ENCODE measurements around the gene CACNB4.
A peak's percentile ranks its signal among the peaks of the same experiment; 100 is the strongest.

The CACNB4 gene

GRCh38 chr2:151908204-151908882 lies 190.5 kb downstream of the CACNB4 start:
- peak overlapping the region; percentile 75 for H3K27ac Mint-ChIP-seq
- no peaks in the 10 kb centered on the region for H3K36me3 Mint-ChIP-seq (ENCODE audit: low read depth)
- H3K4me3 Mint-ChIP-seq, result no peak overlapping the region
- H3K4me1 Mint-ChIP-seq (ENCODE audit: low read depth), result peaks cover 75% of the 10 kb centered on the region
- no peaks in the 10 kb centered on the region for H3K9me3 Mint-ChIP-seq
- no peaks in the 10 kb centered on the region for H3K27me3 Mint-ChIP-seq
- intact Hi-C loops (cut with micrococcal nuclease), result no loop called here

GRCh38 chr2:151907286-151908203 lies 191.3 kb downstream of the CACNB4 start:
- Mint-ChIP-seq H3K4me1 (ENCODE audit: low read depth) (peaks cover 68% of the 10 kb centered on the region), H3K9me3 (no peaks in the 10 kb centered on the region), H3K27ac (peak overlapping the region; percentile 75), H3K36me3 (ENCODE audit: low read depth) (no peaks in the 10 kb centered on the region), H3K4me3 (peak overlapping the region; percentile 42), H3K27me3 (no peaks in the 10 kb centered on the region)
- intact Hi-C loops (cut with micrococcal nuclease), result no loop called here

- intact Hi-C loops (cut with micrococcal nuclease), result no loop called here
- Mint-ChIP-seq H3K27me3 (no peaks in the 10 kb centered on the region), H3K27ac (peak overlapping the region; percentile 70), H3K4me3 (no peak overlapping the region), H3K4me1 (ENCODE audit: low read depth) (peaks cover 58% of the 10 kb centered on the region), H3K9me3 (no peaks in the 10 kb centered on the region), H3K36me3 (ENCODE audit: low read depth) (no peaks in the 10 kb centered on the region)
These were observed 192.2 kb downstream of the CACNB4 start for GRCh38 chr2:151906633-151906998.

- Mint-ChIP-seq H3K4me3 (no peak overlapping the region), H3K4me1 (ENCODE audit: low read depth) (peaks cover 56% of the 10 kb centered on the region), H3K36me3 (ENCODE audit: low read depth) (no peaks in the 10 kb centered on the region), H3K9me3 (no peaks in the 10 kb centered on the region), H3K27ac (peak overlapping the region; percentile 70), H3K27me3 (no peaks in the 10 kb centered on the region)
- intact Hi-C loops (cut with micrococcal nuclease), result no loop called here
These were observed 192.7 kb downstream of the CACNB4 start for GRCh38 chr2:151905963-151906632.

GRCh38 chr2:151904807-151905206 lies 194.0 kb downstream of the CACNB4 start:
- Mint-ChIP-seq H3K27me3 (no peaks in the 10 kb centered on the region), H3K4me3 (peak overlapping the region; percentile 20), H3K4me1 (ENCODE audit: low read depth) (peaks cover 48% of the 10 kb centered on the region), H3K27ac (peak overlapping the region; percentile 76), H3K9me3 (no peaks in the 10 kb centered on the region), H3K36me3 (ENCODE audit: low read depth) (no peaks in the 10 kb centered on the region)
- intact Hi-C loops (cut with micrococcal nuclease), result no loop called here

GRCh38 chr2:151904021-151904420 lies 194.8 kb downstream of the CACNB4 start:
- H3K9me3 Mint-ChIP-seq, result no peaks in the 10 kb centered on the region
- intact Hi-C loops (cut with micrococcal nuclease), result no loop called here
- H3K27me3 Mint-ChIP-seq, result no peaks in the 10 kb centered on the region
- H3K27ac Mint-ChIP-seq, result peak overlapping the region; percentile 76
- no peak overlapping the region for H3K4me3 Mint-ChIP-seq
- H3K4me1 Mint-ChIP-seq (ENCODE audit: low read depth), result peaks cover 48% of the 10 kb centered on the region
- H3K36me3 Mint-ChIP-seq (ENCODE audit: low read depth), result no peaks in the 10 kb centered on the region

GRCh38 chr2:151902829-151903228 lies 196.0 kb downstream of the CACNB4 start:
- no peaks in the 10 kb centered on the region for H3K27me3 Mint-ChIP-seq
- peaks cover 40% of the 10 kb centered on the region for H3K4me1 Mint-ChIP-seq (ENCODE audit: low read depth)

GRCh38 chr2:151900331-151900730 lies 198.5 kb downstream of the CACNB4 start:
- Mint-ChIP-seq H3K4me3 (no peak overlapping the region), H3K27ac (no peak overlapping the region), H3K9me3 (peaks cover under 1% of the 10 kb centered on the region), H3K4me1 (ENCODE audit: low read depth) (peaks cover 20% of the 10 kb centered on the region), H3K27me3 (no peaks in the 10 kb centered on the region), H3K36me3 (ENCODE audit: low read depth) (no peaks in the 10 kb centered on the region)
- intact Hi-C loops (cut with micrococcal nuclease), result no loop called here

More at GRCh38 chr2:151902829-151903228, 196.0 kb downstream of the CACNB4 start:
- no peak overlapping the region for H3K4me3 Mint-ChIP-seq
- intact Hi-C loops (cut with micrococcal nuclease), result no loop called here
- H3K9me3 Mint-ChIP-seq, result no peaks in the 10 kb centered on the region
- no peaks in the 10 kb centered on the region for H3K36me3 Mint-ChIP-seq (ENCODE audit: low read depth)
- H3K27ac Mint-ChIP-seq, result no peak overlapping the region

GRCh38 chr2:151899156-151899555 lies 199.7 kb downstream of the CACNB4 start:
- H3K4me1 Mint-ChIP-seq (ENCODE audit: low read depth), result peaks cover 9% of the 10 kb centered on the region
- peaks cover 12% of the 10 kb centered on the region for H3K9me3 Mint-ChIP-seq
- intact Hi-C loops (cut with micrococcal nuclease), result no loop called here
- H3K4me3 Mint-ChIP-seq, result no peak overlapping the region
- no peak overlapping the region for H3K27ac Mint-ChIP-seq
- no peaks in the 10 kb centered on the region for H3K36me3 Mint-ChIP-seq (ENCODE audit: low read depth)
- no peaks in the 10 kb centered on the region for H3K27me3 Mint-ChIP-seq

- intact Hi-C loops (cut with micrococcal nuclease), result no loop called here
- Mint-ChIP-seq H3K9me3 (peaks cover 12% of the 10 kb centered on the region), H3K36me3 (ENCODE audit: low read depth) (no peaks in the 10 kb centered on the region), H3K4me3 (no peak overlapping the region), H3K27me3 (no peaks in the 10 kb centered on the region), H3K27ac (no peak overlapping the region), H3K4me1 (ENCODE audit: low read depth) (peaks cover 4% of the 10 kb centered on the region)
These were observed 207.2 kb downstream of the CACNB4 start for GRCh38 chr2:151891566-151892194.

- no peak overlapping the region for H3K4me3 Mint-ChIP-seq
- peaks cover 7% of the 10 kb centered on the region for H3K36me3 Mint-ChIP-seq (ENCODE audit: low read depth)
- H3K4me1 Mint-ChIP-seq (ENCODE audit: low read depth), result peaks cover 13% of the 10 kb centered on the region
- H3K9me3 Mint-ChIP-seq, result no peaks in the 10 kb centered on the region
- no peak overlapping the region for H3K27ac Mint-ChIP-seq
- intact Hi-C loops (cut with micrococcal nuclease), result loop anchor here (5.0 kb wide), 1 partner anchor 60 kb away; the partner anchor contains the start of gene ARL5A
- no peaks in the 10 kb centered on the region for H3K27me3 Mint-ChIP-seq
These were observed 211.7 kb downstream of the CACNB4 start for GRCh38 chr2:151887164-151887563.

GRCh38 chr2:151886241-151886640 lies 212.6 kb downstream of the CACNB4 start:
- intact Hi-C loops (cut with micrococcal nuclease), result loop anchor here (5.0 kb wide), 1 partner anchor 59 kb away; the partner anchor contains the start of gene ARL5A
- Mint-ChIP-seq H3K36me3 (ENCODE audit: low read depth) (peaks cover 7% of the 10 kb centered on the region), H3K4me3 (no peak overlapping the region), H3K27me3 (no peaks in the 10 kb centered on the region), H3K27ac (peak overlapping the region; percentile 51), H3K9me3 (no peaks in the 10 kb centered on the region), H3K4me1 (ENCODE audit: low read depth) (peaks cover 13% of the 10 kb centered on the region)

GRCh38 chr2:151882786-151883445 lies 215.9 kb downstream of the CACNB4 start:
- H3K9me3 Mint-ChIP-seq, result no peaks in the 10 kb centered on the region
- no peaks in the 10 kb centered on the region for H3K27me3 Mint-ChIP-seq
- H3K36me3 Mint-ChIP-seq (ENCODE audit: low read depth), result peaks cover 7% of the 10 kb centered on the region
- no peak overlapping the region for H3K4me3 Mint-ChIP-seq
- no peak overlapping the region for H3K27ac Mint-ChIP-seq
- peaks cover 37% of the 10 kb centered on the region for H3K4me1 Mint-ChIP-seq (ENCODE audit: low read depth)
- intact Hi-C loops (cut with micrococcal nuclease), result loop anchor here (5.0 kb wide), 1 partner anchor 41 kb away; no protein-coding TSS in a partner anchor

Data from dendritic cell treated with granulocyte-macrophage colony-stimulating factor and Interleukin-4, amounts not matched to agents 40 ng/mL and 50 ng/mL, for 4 days (primary cell).